Measurements from ENCODE around the gene ZNF521.

ZNF521 gene

GRCh38 chr18:25016666-25017065, 335.3 kb downstream of the ZNF521 start:
- no peaks in the 10 kb centered on the region for H3K27me3 Mint-ChIP-seq (ENCODE audit: low read depth)
- no peaks in the 10 kb centered on the region for H3K4me1 Mint-ChIP-seq (ENCODE audit: low read depth)
- H3K27ac Mint-ChIP-seq = no peak overlapping the region
- H3K9me3 Mint-ChIP-seq = no peaks in the 10 kb centered on the region
- no peak overlapping the region for H3K4me3 Mint-ChIP-seq
- no peaks in the 10 kb centered on the region for H3K36me3 Mint-ChIP-seq (ENCODE audit: low read depth)

GRCh38 chr18:25016181-25016580, 335.8 kb downstream of the ZNF521 start:
- no peaks in the 10 kb centered on the region for H3K4me1 Mint-ChIP-seq (ENCODE audit: low read depth)
- H3K27ac Mint-ChIP-seq = no peak overlapping the region
- no peaks in the 10 kb centered on the region for H3K9me3 Mint-ChIP-seq
- no peak overlapping the region for H3K4me3 Mint-ChIP-seq
- H3K36me3 Mint-ChIP-seq (ENCODE audit: low read depth) = no peaks in the 10 kb centered on the region
- H3K27me3 Mint-ChIP-seq (ENCODE audit: low read depth) = no peaks in the 10 kb centered on the region
